Ovary (tissue), 3 donors: ENCODE data around the gene DXO.

ENCODE experiments used
- CTCF ChIP-seq, 3 donors: fragments of 450-650 bp in 2 of 3; fragments of 200-600 bp in 1 of 3; IDR thresholded peaks; one replicate each; pipeline versions ENCODE4 v1.5.1 to v1.8.0; 2016 to 2022; ENCODE audit warnings: antibody characterized with exemption in 3 of 3, mild to moderate bottlenecking in 1 of 3
- EP300 ChIP-seq: sonication (generic); formaldehyde crosslinking; IDR thresholded peaks from one replicate; pipeline ENCODE4 v1.6.1; 2017; ENCODE audit warnings: antibody characterized with exemption
- POLR2A ChIP-seq: fragments of 450-650 bp; IDR thresholded peaks from one replicate; pipeline ENCODE4 v1.6.1; 2017; ENCODE audit warnings: antibody characterized with exemption, mild to moderate bottlenecking, moderate library complexity
- donor health status: DM: no; HTN: no; CAD: no.

- no peak for TF ChIP-seq CTCF (IDR thresholded peaks at IDR 0.05)
- no peak for TF ChIP-seq POLR2A
- TF ChIP-seq EP300 = no peak
Observed at GRCh38 chr6:31930962-31931361, 41.0 kb downstream of the DXO start.
